Measurements from ENCODE around the gene FOSL1. TPM values are rescaled to one million over a fixed set of nuclear protein-coding genes. Genes with fewer than 3 reads are reported as not detected.

The FOSL1 gene
- total RNA-seq, 1 donor from 2014 or later = not detected

DNA sequence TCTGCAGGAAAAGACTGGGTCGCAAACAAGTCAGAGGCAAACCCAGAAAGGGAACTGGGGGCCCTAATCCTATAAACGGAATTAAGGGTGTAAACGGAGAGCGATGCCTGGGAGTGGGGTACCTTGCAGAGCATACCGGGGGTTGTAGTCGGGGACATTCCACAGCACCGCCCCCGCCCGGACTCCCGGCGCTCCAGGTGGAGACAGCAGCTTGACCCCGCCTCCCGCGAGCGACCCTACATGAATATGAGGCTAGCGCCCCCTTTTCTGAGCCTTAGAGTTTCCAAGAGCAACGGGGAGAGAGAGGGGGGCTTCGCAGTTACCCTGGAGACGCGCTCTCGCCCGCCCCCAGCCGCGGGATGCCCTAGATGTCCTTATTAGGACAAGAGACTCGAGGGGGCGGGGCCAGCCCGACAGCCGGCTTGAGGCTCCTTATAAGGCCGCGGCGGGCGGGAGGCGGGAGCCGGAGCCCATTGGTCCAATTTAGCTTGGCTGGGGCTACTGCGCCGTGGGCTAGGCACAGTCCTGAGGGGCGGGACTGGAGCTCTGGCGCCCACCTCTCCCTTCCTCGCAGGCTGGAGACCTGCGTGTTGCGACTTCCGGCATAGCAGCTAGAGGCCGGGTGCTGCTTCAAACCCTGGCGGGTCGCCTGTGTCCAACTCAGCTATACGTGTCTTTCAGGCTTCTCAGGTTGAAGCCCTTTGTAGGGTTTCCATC lies 40.9 kb downstream of the FOSL1 start:
- no peak overlapping the region for H2AFZ ChIP-seq (replicated peaks)
- H3K27me3 ChIP-seq = no peaks in the 10 kb centered on the region
- H3K79me2 ChIP-seq (ENCODE audit: low read depth) = peaks cover 53% of the 10 kb centered on the region
- peaks cover 7% of the 10 kb centered on the region for H3K36me3 ChIP-seq
- H3K4me1 ChIP-seq = peaks cover 10% of the 10 kb centered on the region
- Mint-ChIP-seq H3K36me3 (peaks cover 31% of the 10 kb centered on the region), H3K27ac (peak overlapping the region; percentile 100), H3K4me1 (peaks cover 35% of the 10 kb centered on the region), H3K27me3 (ENCODE audit: insufficient read depth, low read depth) (peaks cover 27% of the 10 kb centered on the region), H3K9me3 (peaks cover 3% of the 10 kb centered on the region), H3K4me3 (peak overlapping the region; percentile 95)
- peak; percentile 100 for DNase-seq (ENCODE audit: low spot score)
- H4K20me1 ChIP-seq (ENCODE audit: low read depth) = peaks cover 41% of the 10 kb centered on the region
- H3K4me3 ChIP-seq = peak overlapping the region; percentile 87
- H3F3A ChIP-seq (ENCODE audit: low read depth) = peaks cover 65% of the 10 kb centered on the region
- H3K27ac ChIP-seq = peak overlapping the region; percentile 95
- H3K9ac ChIP-seq = peak overlapping the region; percentile 56
- peak overlapping the region; percentile 90 for H3K4me2 ChIP-seq
- no peaks in the 10 kb centered on the region for H3K9me3 ChIP-seq (ENCODE audit: low read depth)
- no peak for TF ChIP-seq EZH2phosphoT487 (IDR thresholded peaks at IDR 0.05)
- TF ChIP-seq, protein P1, sequence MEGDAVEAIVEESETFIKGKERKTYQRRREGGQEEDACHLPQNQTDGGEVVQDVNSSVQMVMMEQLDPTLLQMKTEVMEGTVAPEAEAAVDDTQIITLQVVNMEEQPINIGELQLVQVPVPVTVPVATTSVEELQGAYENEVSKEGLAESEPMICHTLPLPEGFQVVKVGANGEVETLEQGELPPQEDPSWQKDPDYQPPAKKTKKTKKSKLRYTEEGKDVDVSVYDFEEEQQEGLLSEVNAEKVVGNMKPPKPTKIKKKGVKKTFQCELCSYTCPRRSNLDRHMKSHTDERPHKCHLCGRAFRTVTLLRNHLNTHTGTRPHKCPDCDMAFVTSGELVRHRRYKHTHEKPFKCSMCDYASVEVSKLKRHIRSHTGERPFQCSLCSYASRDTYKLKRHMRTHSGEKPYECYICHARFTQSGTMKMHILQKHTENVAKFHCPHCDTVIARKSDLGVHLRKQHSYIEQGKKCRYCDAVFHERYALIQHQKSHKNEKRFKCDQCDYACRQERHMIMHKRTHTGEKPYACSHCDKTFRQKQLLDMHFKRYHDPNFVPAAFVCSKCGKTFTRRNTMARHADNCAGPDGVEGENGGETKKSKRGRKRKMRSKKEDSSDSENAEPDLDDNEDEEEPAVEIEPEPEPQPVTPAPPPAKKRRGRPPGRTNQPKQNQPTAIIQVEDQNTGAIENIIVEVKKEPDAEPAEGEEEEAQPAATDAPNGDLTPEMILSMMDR (IDR thresholded peaks at IDR 0.05) = peak; percentile 48

DNA sequence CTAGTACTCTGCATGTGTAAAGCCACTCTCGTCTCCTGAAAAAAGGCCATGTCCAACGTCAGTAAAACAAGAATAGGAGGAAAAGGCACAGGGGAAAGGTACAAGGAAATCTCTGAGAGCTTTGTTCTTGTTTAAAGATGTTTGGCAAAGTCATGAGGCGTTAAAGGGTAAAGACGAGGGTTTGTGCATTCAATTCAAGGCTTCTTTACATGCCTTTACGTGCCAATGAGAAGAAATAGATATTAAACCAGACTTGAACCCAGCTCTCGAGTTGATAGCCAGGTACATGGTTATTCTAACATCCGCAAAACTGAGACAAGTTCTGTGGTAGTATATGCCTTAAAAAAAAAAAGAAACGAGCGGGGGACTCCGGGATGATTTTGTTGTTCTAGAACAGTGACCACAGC lies 41.5 kb downstream of the FOSL1 start:
- Histone ChIP-seq H3K4me1 (peaks cover 10% of the 10 kb centered on the region), H3K79me2 (ENCODE audit: low read depth) (peaks cover 58% of the 10 kb centered on the region), H3K27ac (peak overlapping the region; percentile 95), H3K9ac (peak overlapping the region; percentile 56), H3K9me3 (ENCODE audit: low read depth) (no peaks in the 10 kb centered on the region), H3K36me3 (peaks cover 7% of the 10 kb centered on the region), H3K4me3 (peak overlapping the region; percentile 87), H3K4me2 (peak overlapping the region; percentile 90), H3F3A (ENCODE audit: low read depth) (peaks cover 70% of the 10 kb centered on the region), H2AFZ (replicated peaks) (no peak overlapping the region), H4K20me1 (ENCODE audit: low read depth) (peaks cover 47% of the 10 kb centered on the region), H3K27me3 (no peaks in the 10 kb centered on the region)
- Mint-ChIP-seq H3K36me3 (peaks cover 34% of the 10 kb centered on the region), H3K27ac (peak overlapping the region; percentile 100), H3K9me3 (peaks cover 5% of the 10 kb centered on the region), H3K4me1 (peaks cover 35% of the 10 kb centered on the region), H3K4me3 (peak overlapping the region; percentile 95), H3K27me3 (ENCODE audit: insufficient read depth, low read depth) (peaks cover 29% of the 10 kb centered on the region)
- TF ChIP-seq EZH2 (IDR thresholded peaks at IDR 0.05) (no peak), EZH2phosphoT487 (IDR thresholded peaks at IDR 0.05) (no peak)
- TF ChIP-seq, protein P1 (IDR thresholded peaks at IDR 0.05) = no peak
- DNase-seq (ENCODE audit: low spot score) = no peak

DNA sequence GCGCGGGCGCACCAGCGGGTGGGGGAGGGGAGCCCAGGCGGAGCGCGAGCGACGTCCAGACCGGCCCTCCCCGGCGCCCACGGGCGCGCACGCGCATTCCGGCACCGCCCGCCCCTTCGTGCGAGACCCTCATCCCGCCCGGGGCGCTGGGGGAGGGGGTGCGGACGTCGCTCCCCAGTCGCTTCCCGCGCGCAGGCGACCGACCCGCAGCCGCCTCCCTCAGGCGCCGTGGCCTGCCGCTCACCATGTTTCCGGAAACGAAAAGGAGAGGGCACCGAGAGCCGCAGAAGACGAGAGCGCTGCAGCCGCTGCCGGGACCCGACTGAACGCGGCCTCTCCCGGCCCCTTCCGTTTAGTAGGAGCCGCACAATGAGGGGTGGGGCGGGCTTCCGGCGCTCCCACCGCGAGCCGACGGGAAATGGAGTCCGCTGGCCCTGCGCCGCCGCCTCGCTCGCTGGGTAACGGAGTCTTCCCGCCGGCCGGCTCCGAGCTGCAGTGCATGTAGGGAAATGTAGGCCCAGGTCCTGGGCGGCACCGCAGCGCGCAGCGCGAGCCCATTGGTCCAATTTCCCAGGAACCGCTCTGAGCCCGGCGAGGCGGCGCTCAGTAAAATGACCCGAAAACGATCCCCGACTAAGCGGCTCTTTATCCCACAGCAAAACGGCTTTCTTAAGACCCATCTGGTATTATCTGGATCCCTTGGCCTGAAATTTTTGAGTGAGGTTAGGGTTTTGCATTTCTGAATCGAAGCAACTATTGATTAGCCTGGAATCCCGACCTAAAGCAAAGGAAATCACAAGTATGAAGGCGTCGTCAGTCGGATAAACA lies 42.1 kb downstream of the FOSL1 start, which contains the start of gene CFL1:
CFL1 (minus strand) TSS at position 328 of the 828 bp plus-strand sequence; CDS start at position 247, 81 bp downstream.
- DNase-seq (ENCODE audit: low spot score) = peak; percentile 99
- Histone ChIP-seq H3K4me1 (peaks cover 10% of the 10 kb centered on the region), H3K79me2 (ENCODE audit: low read depth) (peaks cover 59% of the 10 kb centered on the region), H3K9me3 (ENCODE audit: low read depth) (no peaks in the 10 kb centered on the region), H3K36me3 (peaks cover 7% of the 10 kb centered on the region), H3K4me3 (peak within 1 kb of the TSS; percentile 87), H2AFZ (replicated peaks) (no peak within 1 kb of the TSS), H3F3A (ENCODE audit: low read depth) (peaks cover 76% of the 10 kb centered on the region), H3K4me2 (peak within 1 kb of the TSS; percentile 92), H3K27me3 (no peaks in the 10 kb centered on the region), H4K20me1 (ENCODE audit: low read depth) (peaks cover 48% of the 10 kb centered on the region), H3K9ac (peak within 1 kb of the TSS; percentile 74), H3K27ac (peak within 1 kb of the TSS; percentile 95)
- Mint-ChIP-seq H3K9me3 (peaks cover 6% of the 10 kb centered on the region), H3K4me3 (peak within 1 kb of the TSS; percentile 95), H3K36me3 (peaks cover 39% of the 10 kb centered on the region), H3K4me1 (peaks cover 35% of the 10 kb centered on the region), H3K27me3 (ENCODE audit: insufficient read depth, low read depth) (peaks cover 29% of the 10 kb centered on the region), H3K27ac (peak within 1 kb of the TSS; percentile 100)
- no peak for TF ChIP-seq EZH2phosphoT487 (IDR thresholded peaks at IDR 0.05)
- no peak for TF ChIP-seq EZH2 (IDR thresholded peaks at IDR 0.05)
- TF ChIP-seq, protein P1 (IDR thresholded peaks at IDR 0.05) = no peak

Measured in neural progenitor cell (in vitro differentiated cells).